K562 (cell line): ENCODE results near the gene TNN. TPM values are rescaled to one million over a fixed set of nuclear protein-coding genes. Genes with fewer than 3 reads are reported as not detected.

Experiments
- ATAC-seq: fragments of 200-7000 bp; cut with Tn5 transposase; 3 replicates; pipeline ENCODE4 v1.9.1; 2020; ENCODE audit warnings: moderate library complexity
- BruUV-seq: library from RNA; stranded (reverse); fragments of 400-500 nt; replicated peaks from 2 replicates; lab custom pipeline; 2021; lab: Mats Ljungman, UMichigan
- CTCF ChIA-PET: fragments of 300-600 bp; formaldehyde crosslinking; extraction: SDS; loops from one replicate; lab custom pipeline; 2021; ENCODE audit warnings: low intra/inter-chr PET ratio; lab: Yijun Ruan, JAX
- POLR2A ChIA-PET: fragments of 300-600, 350-650 bp; sonication (Branson Sonifier 250); formaldehyde crosslinking; extraction: SDS; loops from one replicate; lab custom pipeline; 2021; ENCODE audit warnings: antibody characterized with exemption, inconsistent platforms; lab: Yijun Ruan, JAX
- DNase-seq, 4 experiments: peaks; one replicate each; pipeline versions ENCODE4 v3.0.0 to v3.0.0-alpha.2; 2011 to 2018; ENCODE audit warnings: low spot score in 3 of 4, mixed read lengths in 3 of 4; ENCODE audit errors: extremely low read depth in 1 of 4
- FAIRE-seq: peaks from 2 replicates; lab custom pipeline; 2011; peaks lifted over from hg19 to GRCh38; lab: Jason Lieb, UNC
- H2AFZ ChIP-seq: 2 replicates; pipeline ENCODE4 v1.6.0; 2011; ENCODE audit warnings: low read depth, low read length, control low read depth, inconsistent platforms
- H3K27ac ChIP-seq: fragments of 200-600 bp; 3 replicates; pipeline ENCODE4 v1.8.0; 2011; ENCODE audit warnings: low read depth, mild to moderate bottlenecking, control low read depth, inconsistent platforms, low read length, moderate library complexity, mixed read lengths; ENCODE audit errors: extremely low read depth
- H3K27me3 ChIP-seq, 2 experiments: fragments of 300-600 bp in 1 of 2; 2 replicates in 1 of 2; 3 replicates in 1 of 2; pipeline versions ENCODE4 v1.6.0 to v1.8.0; 2011; ENCODE audit warnings: inconsistent platforms in 2 of 2, low read length in 2 of 2, mild to moderate bottlenecking in 1 of 2, mixed read lengths in 1 of 2, moderate library complexity in 1 of 2; ENCODE audit not compliant: control insufficient read depth in 2 of 2, insufficient read depth in 2 of 2
- H3K36me3 ChIP-seq: fragments of 300-600 bp; 3 replicates; pipeline ENCODE4 v1.8.0; 2011; ENCODE audit warnings: mild to moderate bottlenecking, low read length, inconsistent platforms; ENCODE audit not compliant: control insufficient read depth, insufficient read depth
- H3K4me1 ChIP-seq, 2 experiments: fragments of 200-600 bp in 1 of 2; replicated peaks in 1 of 2; 2 replicates in 1 of 2; 3 replicates in 1 of 2; pipeline versions ENCODE4 v1.5.1 to v1.8.0; 2011; ENCODE audit warnings: inconsistent platforms in 2 of 2, low read length in 2 of 2, mild to moderate bottlenecking in 1 of 2, mixed read lengths in 1 of 2, moderate library complexity in 1 of 2; ENCODE audit not compliant: control insufficient read depth in 2 of 2, insufficient read depth in 2 of 2
- H3K4me2 ChIP-seq: 2 replicates; pipeline ENCODE4 v1.6.1; 2011; ENCODE audit warnings: low read length, control low read depth, inconsistent platforms, mixed read lengths; ENCODE audit not compliant: insufficient read depth
- H3K4me3 ChIP-seq: fragments of 200-600 bp; sonication (generic), shearing (Covaris generic); 2 replicates; pipeline ENCODE4 v1.5.1; 2016; ENCODE audit warnings: control low read depth, inconsistent platforms
- H3K79me2 ChIP-seq: fragments of 200-600 bp; 3 replicates; pipeline ENCODE4 v1.8.0; 2011; ENCODE audit warnings: low read length, inconsistent platforms; ENCODE audit not compliant: control insufficient read depth, insufficient read depth
- H3K9ac ChIP-seq, 2 experiments: 2 replicates each; pipeline versions ENCODE4 v1.6.0 to v1.6.1; 2011; ENCODE audit warnings: low read depth in 2 of 2, low read length in 2 of 2, control low read depth in 1 of 2, inconsistent platforms in 1 of 2, mild to moderate bottlenecking in 1 of 2, mixed read lengths in 1 of 2; ENCODE audit not compliant: insufficient read depth in 1 of 2
- H3K9me1 ChIP-seq: one replicate; pipeline ENCODE4 v1.6.0; 2011; ENCODE audit warnings: inconsistent platforms, mild to moderate bottlenecking, low read length, moderate library complexity; ENCODE audit not compliant: control insufficient read depth, insufficient read depth
- H3K9me3 ChIP-seq: replicated peaks from 2 replicates; pipeline ENCODE4 v1.5.1; 2011; ENCODE audit warnings: low read depth, low read length, inconsistent platforms; ENCODE audit not compliant: control insufficient read depth, insufficient read depth
- H4K20me1 ChIP-seq: replicated peaks from 2 replicates; pipeline ENCODE4 v1.6.1; 2011; ENCODE audit warnings: low read length, inconsistent platforms, mixed read lengths; ENCODE audit not compliant: control insufficient read depth, insufficient read depth
- CBFA2T2 ChIP-seq: fragments of 450-650 bp; conservative IDR thresholded peaks from 2 replicates; pipeline ENCODE4 v1.6.1; 2017; ENCODE audit warnings: mild to moderate bottlenecking
- CBX1 ChIP-seq: sonication (generic); IDR thresholded peaks from 2 replicates; pipeline ENCODE4 v1.6.1; 2016; ENCODE audit warnings: antibody characterized with exemption, low read depth, mild to moderate bottlenecking
- CBX5 ChIP-seq: IDR thresholded peaks from 2 replicates; pipeline ENCODE4 v1.6.1; 2014; ENCODE audit warnings: low read depth, borderline replicate concordance
- CREBBP ChIP-seq: IDR thresholded peaks from one replicate; pipeline ENCODE4 v1.6.1; 2012; ENCODE audit warnings: low read depth, mild to moderate bottlenecking, control low read depth, inconsistent platforms, low read length
- EP400 ChIP-seq: fragments of 450-650 bp; IDR thresholded peaks from 2 replicates; pipeline ENCODE4 v1.6.1; 2017; ENCODE audit warnings: antibody characterized with exemption, mild to moderate bottlenecking, moderate library complexity
- KDM2B ChIP-seq: fragments of 250-450 bp; sonication (Bioruptor Pico); IDR thresholded peaks from 2 replicates; pipeline ENCODE4 v1.8.0; 2021; ENCODE audit warnings: mild to moderate bottlenecking, moderate library complexity
- NFYB ChIP-seq: IDR thresholded peaks from 2 replicates; pipeline ENCODE4 v1.6.1; 2011; ENCODE audit warnings: mild to moderate bottlenecking, moderate library complexity; ENCODE audit not compliant: insufficient read length; ENCODE audit errors: extremely low read depth
- NR3C1 ChIP-seq: sonication (generic); formaldehyde crosslinking; IDR thresholded peaks from 2 replicates; pipeline ENCODE4 v1.8.1; 2022; ENCODE audit warnings: missing genetic modification reagents
- PCBP2 ChIP-seq: fragments of 200-400 bp; formaldehyde crosslinking; IDR thresholded peaks from 2 replicates; pipeline ENCODE4 v1.6.1; 2018; ENCODE audit warnings: low read length, low read depth, mild to moderate bottlenecking, moderate library complexity; ENCODE audit not compliant: poor library complexity, severe bottlenecking
- PML ChIP-seq: IDR thresholded peaks from 2 replicates; pipeline ENCODE4 v1.6.1; 2012; ENCODE audit warnings: low read length, inconsistent platforms
- ZNF324 ChIP-seq: fragments of 250-450 bp; sonication (Bioruptor Pico); IDR thresholded peaks from 2 replicates; pipeline ENCODE4 v1.4.0; 2020; ENCODE audit warnings: mild to moderate bottlenecking
- ZNF41 ChIP-seq: fragments of 250-450 bp; sonication (Bioruptor Pico); conservative IDR thresholded peaks from 2 replicates; pipeline ENCODE4 v1.4.0; 2020; ENCODE audit warnings: mild to moderate bottlenecking
- ZNF436 ChIP-seq: fragments of 250-450, 450-650 bp; sonication (Bioruptor Pico); formaldehyde crosslinking; IDR thresholded peaks from 2 replicates; pipeline ENCODE4 v1.7.0; 2020; ENCODE audit warnings: mild to moderate bottlenecking
- ZNF551 ChIP-seq: fragments of 250-450 bp; sonication (Bioruptor Pico); IDR thresholded peaks from 2 replicates; pipeline ENCODE4 v1.5.0; 2021; ENCODE audit warnings: mild to moderate bottlenecking, moderate library complexity
- ZNF778 ChIP-seq: fragments of 450-650 bp; formaldehyde crosslinking; IDR thresholded peaks from 2 replicates; pipeline ENCODE4 v1.4.0; 2020; ENCODE audit warnings: mild to moderate bottlenecking, moderate library complexity
- WGBS: fragments of 100-300 bp; shearing (Covaris generic); methylation state at CpG from one replicate; pipeline ENCODE4 v1.1.6; 2016; ENCODE audit warnings: low coverage, mixed read lengths; ENCODE audit not compliant: insufficient coverage; ENCODE audit errors: missing lambda C conversion rate; 5-methylcytosine and 5-hydroxymethylcytosine counted together
- in situ Hi-C: fragments of 300-500 bp; cut with MboI; formaldehyde crosslinking; loops from 4 replicates; pipeline ENCODE4 v1.15.0; 2018; ENCODE audit warnings: inconsistent platforms, mixed read lengths
- intact Hi-C: fragments of 100-400 bp; cut with micrococcal nuclease; formaldehyde crosslinking; loops from 2 replicates; pipeline ENCODE4 v1.14.2; 2022
- polyA plus RNA-seq, 8 experiments: library from polyadenylated mRNA; depleted of rRNA in 4 of 8; stranded (reverse) in 5 of 8; unstranded in 3 of 8; fragments of >200 nt; fragmentation: Nextera tagmentation in 2 of 8; fragmentation: Illumina TruSeq in 1 of 8; extraction: Ambion mirVana in 2 of 8; extraction: Trizol in 1 of 8; gene quantifications; 2 replicates each; pipeline versions ENCODE4 v1.2.1 to v1.2.3, GENCODE V29; 2011 to 2014; ENCODE audit warnings: inconsistent platforms in 1 of 8, missing spikeins in 1 of 8
- total RNA-seq, 7 experiments: library from RNA; depleted of rRNA in 6 of 7; stranded (reverse); fragments of >200 nt in 6 of 7; fragmentation: Illumina TruSeq in 2 of 7; extraction: Trizol in 2 of 7; gene quantifications; 2 replicates each; pipeline versions ENCODE4 v1.2.1 to v1.2.3, GENCODE V29; 2011 to 2021; ENCODE audit warnings: low replicate concordance in 1 of 7
- TF ChIP-seq, protein P1 (sequence below): fragments of 450-650 bp; formaldehyde crosslinking; IDR thresholded peaks from 2 replicates; pipeline ENCODE4 v1.4.0; 2020; ENCODE audit warnings: mild to moderate bottlenecking, moderate library complexity
- TF ChIP-seq, protein P2 (sequence below): fragments of 250-450 bp; sonication (Bioruptor Pico); IDR thresholded peaks from 2 replicates; pipeline ENCODE4 v1.8.0; 2022; ENCODE audit warnings: moderate library complexity, mild to moderate bottlenecking, inconsistent platforms

Gene TNN
- total and polyA plus RNA-seq, 9 of the 15 experiments (the other 6 are each of a cell fraction or from before 2014, with no cell fraction given) = 0.01 to 0.09 (median 0.07) TPM; not detected in 4

DNA sequence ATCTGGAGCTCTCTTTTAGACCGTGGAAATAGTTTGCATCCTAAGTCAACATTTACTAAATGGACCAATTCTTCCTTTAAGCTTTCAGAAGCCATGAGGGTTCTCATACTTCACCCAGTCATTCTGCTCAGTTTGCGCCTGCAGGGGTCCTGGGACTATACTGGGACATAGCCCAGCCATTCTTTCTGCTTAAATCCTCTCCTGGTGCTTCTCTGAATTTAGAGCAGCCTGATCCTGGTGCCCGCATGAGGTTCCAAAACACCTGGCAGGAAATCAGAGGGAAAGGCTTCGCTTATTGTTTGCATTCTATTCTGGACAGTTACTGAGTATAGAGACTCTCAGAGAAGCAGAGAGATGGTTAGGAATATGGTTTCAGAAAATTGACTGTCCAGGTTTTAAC lies 27.0 kb downstream of the TNN start:
- Histone ChIP-seq H3K27ac (no peak overlapping the region), H3K9ac (no peak overlapping the region), H3K4me1 (no peaks in the 10 kb centered on the region; a peak in 1 of 5 replicates), H3K27me3 (peaks cover 17 to 28% of the 10 kb centered on the region in 2 experiments), H2AFZ (no peak overlapping the region), H3K4me3 (no peak overlapping the region), H4K20me1 (no peaks in the 10 kb centered on the region)
- ATAC-seq = no peak
- POLR2A ChIA-PET = interaction anchor here (0.7 kb wide), 1 partner anchor 10 kb away, joined by 3 read pairs; no protein-coding TSS in a partner anchor
- WGBS = 2% methylated on average over 4 of the region's 4 CpGs
- no TSS peak for BruUV-seq
- CTCF ChIA-PET = no interaction called here
- intact Hi-C loops (no loop called here), in situ Hi-C loops (no loop called here)
- no peak for DNase-seq
- TF ChIP-seq PML (no peak), ZNF778 (CRISPR knock-in tag) (no peak), CBFA2T2 (no peak), NFYB (no peak), ZNF41 (no peak), KDM2B (CRISPR knock-in tag) (no peak), CBX1 (no peak), ZNF436 (no peak), EP400 (no peak), ZNF324 (no peak), CBX5 (no peak), NR3C1 (CRISPR knock-in tag) (no peak), PCBP2 (no peak), CREBBP (no peak), ZNF551 (no peak)
- TF ChIP-seq, protein P1, sequence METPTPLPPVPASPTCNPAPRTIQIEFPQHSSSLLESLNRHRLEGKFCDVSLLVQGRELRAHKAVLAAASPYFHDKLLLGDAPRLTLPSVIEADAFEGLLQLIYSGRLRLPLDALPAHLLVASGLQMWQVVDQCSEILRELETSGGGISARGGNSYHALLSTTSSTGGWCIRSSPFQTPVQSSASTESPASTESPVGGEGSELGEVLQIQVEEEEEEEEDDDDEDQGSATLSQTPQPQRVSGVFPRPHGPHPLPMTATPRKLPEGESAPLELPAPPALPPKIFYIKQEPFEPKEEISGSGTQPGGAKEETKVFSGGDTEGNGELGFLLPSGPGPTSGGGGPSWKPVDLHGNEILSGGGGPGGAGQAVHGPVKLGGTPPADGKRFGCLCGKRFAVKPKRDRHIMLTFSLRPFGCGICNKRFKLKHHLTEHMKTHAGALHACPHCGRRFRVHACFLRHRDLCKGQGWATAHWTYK (CRISPR knock-in tag) = no peak
- TF ChIP-seq, protein P2, sequence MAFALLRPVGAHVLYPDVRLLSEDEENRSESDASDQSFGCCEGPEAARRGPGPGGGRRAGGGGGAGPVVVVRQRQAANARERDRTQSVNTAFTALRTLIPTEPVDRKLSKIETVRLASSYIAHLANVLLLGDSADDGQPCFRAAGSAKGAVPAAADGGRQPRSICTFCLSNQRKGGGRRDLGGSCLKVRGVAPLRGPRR = no peak
- TF ChIP-seq, all 486 proteins: peak for 0
- H3K9me3 ChIP-seq = no peaks in the 10 kb centered on the region
- H3K36me3 ChIP-seq = no peaks in the 10 kb centered on the region
- FAIRE-seq = no peak
- no peaks in the 10 kb centered on the region for H3K9me1 ChIP-seq
- no peaks in the 10 kb centered on the region for H3K79me2 ChIP-seq
- no peak overlapping the region for H3K4me2 ChIP-seq
